AG09309 (cell line): ENCODE results near the gene SAMD11.

Experiments
- DNase-seq: peaks from one replicate; pipeline ENCODE4 v3.0.0-alpha.2; 2010; ENCODE audit warnings: low read depth
- H3K4me3 ChIP-seq: 2 replicates; pipeline ENCODE4 v1.5.1; 2011; ENCODE audit warnings: mild to moderate bottlenecking, low read depth, low read length, moderate library complexity; ENCODE audit not compliant: control insufficient read depth
- CTCF ChIP-seq: IDR thresholded peaks from 2 replicates; pipeline ENCODE4 v1.5.1; 2011; ENCODE audit warnings: mild to moderate bottlenecking, low read depth, low read length, inconsistent platforms; ENCODE audit not compliant: insufficient read depth, control insufficient read depth; ENCODE audit errors: missing control alignments

The SAMD11 gene

GRCh38 chr1:966135-966703 is 42.5 kb downstream of the SAMD11 start, which contains the start of gene PLEKHN1:
Gene PLEKHN1 (plus strand): TSS chr1:966482. CDS start chr1:966532, 50 bp downstream.
- no peak for DNase-seq
- peak within 1 kb of the TSS; percentile 68 for H3K4me3 ChIP-seq
- no peak for TF ChIP-seq CTCF

- DNase-seq, result no peak
- no peak for TF ChIP-seq CTCF
- H3K4me3 ChIP-seq, result peak overlapping the region; percentile 68
Measured at GRCh38 chr1:966704-967300, 43.1 kb downstream of the SAMD11 start.

DNA sequence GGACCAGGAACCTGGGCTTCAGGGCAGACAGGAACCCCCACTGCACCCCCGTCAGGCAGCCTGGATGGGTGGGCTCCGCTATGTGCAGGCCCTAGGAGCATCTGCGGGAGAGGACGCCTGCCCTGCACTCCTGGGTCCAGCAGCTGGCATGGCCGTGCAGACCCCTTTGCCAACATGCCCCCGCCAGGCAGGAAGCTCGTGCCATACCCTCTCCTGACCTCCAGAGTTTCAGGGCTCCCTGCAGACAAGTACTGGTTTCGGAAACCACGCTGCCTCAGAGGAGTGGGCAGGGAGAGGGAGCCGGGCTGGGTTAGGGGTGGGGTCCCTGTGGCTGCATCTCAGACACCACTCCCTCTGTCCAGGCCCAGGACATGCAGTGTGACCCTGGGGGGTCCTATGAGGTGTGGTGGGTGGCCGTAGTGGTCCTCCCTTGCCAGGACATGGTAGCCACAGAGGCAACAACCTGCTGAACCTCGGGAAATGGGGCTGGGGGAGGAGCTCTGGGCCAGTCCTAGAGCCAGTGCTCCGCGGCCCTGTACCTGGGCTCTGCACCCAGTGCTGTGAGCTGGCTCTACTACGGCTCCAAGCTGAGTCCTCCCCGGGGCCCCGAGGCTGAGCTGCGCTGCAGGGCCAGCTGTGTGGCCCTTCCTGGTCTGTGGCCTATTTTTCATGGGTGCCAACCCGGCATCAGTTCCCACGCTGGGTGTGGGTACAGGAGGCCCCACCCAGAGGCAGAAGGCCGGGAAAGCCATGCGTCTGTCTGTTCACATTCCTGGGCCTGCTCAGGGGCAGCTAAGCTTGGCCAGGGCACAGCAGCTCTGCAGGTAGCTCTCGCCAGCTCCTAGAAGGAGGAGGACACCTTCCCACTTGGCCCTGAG is 44.0 kb downstream of the SAMD11 start:
- TF ChIP-seq CTCF, result no peak
- no peak for DNase-seq
- no peak overlapping the region for H3K4me3 ChIP-seq

- no peak for DNase-seq
- no peak overlapping the region for H3K4me3 ChIP-seq
- no peak for TF ChIP-seq CTCF
Measured at GRCh38 chr1:969260-969855, 45.6 kb downstream of the SAMD11 start.

GRCh38 chr1:970242-970972 is 46.7 kb downstream of the SAMD11 start:
- no peak for DNase-seq
- no peak for TF ChIP-seq CTCF
- H3K4me3 ChIP-seq, result no peak overlapping the region
